HG03095 (cell line): ENCODE measurements around the gene NEMF.
"Not testable (repeated sequence)": the region's sequence is repeated elsewhere in the genome, so short reads cannot be mapped to it uniquely, and the experiment has no call there.

Experiments
- ATAC-seq: cut with Tn5 transposase; IDR thresholded peaks from one replicate; pipeline ENCODE4 v1.9.1; 2021; ENCODE audit warnings: moderate library complexity; ENCODE audit not compliant: unreplicated experiment

The NEMF gene

DNA sequence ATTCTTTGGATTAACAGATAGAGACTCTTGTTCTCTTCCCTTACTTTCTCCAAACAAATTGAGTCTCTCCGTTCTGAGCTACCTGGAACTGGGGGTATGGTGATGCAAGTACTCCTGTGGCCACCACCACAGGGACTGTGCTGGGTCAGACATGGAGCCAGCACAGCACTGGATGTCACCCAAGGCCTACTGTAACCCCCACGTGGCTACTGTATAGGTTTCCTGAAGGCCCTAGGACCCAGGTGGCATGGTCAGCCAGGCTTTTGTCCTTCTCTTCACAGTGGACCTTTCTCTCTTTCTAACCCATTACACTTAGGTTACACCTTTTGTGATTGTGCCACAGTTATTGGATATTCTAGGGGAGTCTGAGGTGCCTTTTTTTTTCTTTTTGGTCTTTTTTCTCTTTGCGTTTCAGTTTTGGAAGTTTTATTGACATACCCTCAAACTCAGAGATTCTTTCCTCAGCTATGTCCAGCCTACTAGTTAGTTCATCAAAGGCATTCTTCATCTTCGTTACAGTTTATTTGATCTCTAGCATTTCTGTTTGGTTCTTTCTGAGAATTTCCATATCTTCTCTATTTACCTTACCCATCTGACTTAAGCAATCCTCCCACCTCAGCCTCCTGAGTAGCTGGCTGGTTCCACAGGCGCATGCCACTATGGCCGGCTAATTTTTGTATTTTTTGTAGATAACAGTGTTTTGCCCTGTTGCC, 90.6 kb downstream of the NEMF start:
- ATAC-seq, result no peak

DNA sequence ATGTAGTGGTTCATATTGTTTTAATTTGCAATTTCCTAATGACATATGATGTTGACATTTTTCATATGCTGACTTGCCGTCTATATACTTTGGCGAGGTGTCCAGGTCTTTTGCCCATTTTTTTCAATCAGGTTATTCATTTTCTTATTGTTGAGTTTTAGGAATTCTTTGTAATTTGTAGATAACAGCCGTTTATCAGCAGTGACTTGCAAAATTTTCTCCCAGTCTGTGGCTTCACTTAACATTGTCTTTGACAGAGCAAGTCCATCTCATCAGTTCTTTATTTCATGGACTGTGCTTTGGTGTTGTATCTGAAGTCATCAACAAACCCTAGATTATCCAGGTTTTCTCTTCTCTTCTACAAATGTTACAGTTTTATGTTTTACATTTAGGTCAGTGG, 97.2 kb downstream of the NEMF start:
- no peak for ATAC-seq

DNA sequence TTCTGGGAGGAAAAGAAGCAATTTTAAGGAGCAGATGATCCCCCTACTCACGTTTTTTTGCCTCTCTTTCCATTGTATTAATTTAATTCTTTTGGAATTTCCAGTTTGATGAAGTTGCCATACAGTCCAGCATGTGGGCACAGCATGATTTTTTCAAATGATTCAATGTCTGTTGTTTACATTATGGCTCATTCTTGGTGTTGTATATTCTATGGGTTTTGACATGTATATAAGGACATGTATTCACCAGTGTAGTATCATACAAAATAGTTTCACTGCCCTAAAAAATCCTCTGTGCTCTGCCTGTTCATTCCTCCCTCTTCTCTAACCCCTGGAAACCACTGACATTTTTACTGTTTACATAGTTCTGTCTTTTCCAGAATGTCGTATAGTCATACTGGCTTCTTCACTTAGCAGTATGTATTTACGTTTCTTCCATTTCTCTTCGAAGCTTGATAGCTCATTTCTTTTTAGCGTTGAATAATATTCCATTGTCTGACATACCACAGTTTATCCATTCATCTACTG, 98.0 kb downstream of the NEMF start:
- ATAC-seq, result no peak

DNA sequence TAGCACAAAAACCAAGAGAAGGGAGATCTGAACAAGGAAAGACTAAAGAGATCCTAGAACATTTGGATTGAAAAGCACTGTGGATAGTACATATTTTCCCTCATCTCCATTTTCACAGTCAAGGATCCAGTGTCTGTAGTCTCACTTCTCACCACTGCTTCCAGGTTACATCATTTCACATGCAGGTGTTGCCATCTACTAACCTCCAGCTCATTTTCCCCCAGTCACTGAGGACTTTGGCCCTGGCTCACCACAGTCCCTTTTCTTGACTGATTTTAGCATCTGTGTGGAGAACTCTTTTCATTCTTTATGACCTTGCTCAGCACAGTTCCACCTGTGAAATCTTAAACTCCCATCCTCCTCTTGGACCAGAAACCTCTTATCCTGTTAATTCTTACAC, 106.1 kb downstream of the NEMF start:
- not testable (repeated sequence) for ATAC-seq

DNA sequence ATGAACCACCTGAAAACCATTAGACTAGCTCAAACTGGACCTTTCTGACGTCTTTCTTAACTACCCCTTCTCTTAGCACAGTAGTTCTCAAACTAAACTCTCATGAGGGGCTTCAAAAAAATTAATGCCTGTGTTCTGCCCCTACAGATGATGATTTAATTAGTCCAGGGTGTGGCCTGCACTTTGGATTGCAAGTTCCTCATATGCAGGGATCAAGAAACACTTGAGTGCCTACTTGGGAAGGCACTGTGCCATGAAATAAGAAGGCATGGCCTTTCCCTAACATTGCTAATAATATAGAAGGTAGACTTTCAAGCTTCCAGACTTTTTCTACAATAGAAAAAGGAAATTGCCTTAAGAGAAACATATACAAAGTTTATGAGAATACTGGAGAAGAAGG, 107.4 kb downstream of the NEMF start:
- no peak for ATAC-seq

- not testable (repeated sequence) for ATAC-seq
These were observed 116.9 kb downstream of the NEMF start for GRCh38 chr14:49735669-49736068.

DNA sequence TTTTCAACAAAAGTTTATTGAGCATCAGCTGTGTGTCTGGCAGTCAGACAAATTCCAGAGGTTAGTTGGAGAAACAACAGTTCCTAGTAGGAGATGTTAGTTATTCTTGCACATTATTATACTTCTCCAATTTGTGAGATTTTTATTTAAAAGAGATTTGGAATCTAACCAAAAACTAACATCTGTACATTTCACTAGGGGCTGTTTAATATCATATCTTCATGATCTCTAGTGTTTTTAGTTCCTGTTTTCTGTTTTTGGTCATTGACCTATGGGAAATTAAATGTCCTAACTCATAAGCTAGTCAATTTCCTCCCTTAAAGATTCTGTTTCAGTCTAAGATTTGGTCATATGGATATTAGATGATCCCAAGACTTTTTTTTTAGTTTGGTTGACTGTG, 118.8 kb downstream of the NEMF start:
- no peak for ATAC-seq

GRCh38 chr14:49732896-49733295, 119.7 kb downstream of the NEMF start:
- ATAC-seq, result no peak
